HG03175 (cell line): ENCODE measurements around the gene UBR3.
"Not testable (repeated sequence)": the region's sequence is repeated elsewhere in the genome, so short reads cannot be mapped to it uniquely, and the experiment has no call there.

Experiments used
- ATAC-seq: cut with Tn5 transposase; IDR thresholded peaks from one replicate; pipeline ENCODE4 v1.9.1; 2021; ENCODE audit warnings: mild to moderate bottlenecking, moderate library complexity; ENCODE audit not compliant: unreplicated experiment

The UBR3 gene, protein sequence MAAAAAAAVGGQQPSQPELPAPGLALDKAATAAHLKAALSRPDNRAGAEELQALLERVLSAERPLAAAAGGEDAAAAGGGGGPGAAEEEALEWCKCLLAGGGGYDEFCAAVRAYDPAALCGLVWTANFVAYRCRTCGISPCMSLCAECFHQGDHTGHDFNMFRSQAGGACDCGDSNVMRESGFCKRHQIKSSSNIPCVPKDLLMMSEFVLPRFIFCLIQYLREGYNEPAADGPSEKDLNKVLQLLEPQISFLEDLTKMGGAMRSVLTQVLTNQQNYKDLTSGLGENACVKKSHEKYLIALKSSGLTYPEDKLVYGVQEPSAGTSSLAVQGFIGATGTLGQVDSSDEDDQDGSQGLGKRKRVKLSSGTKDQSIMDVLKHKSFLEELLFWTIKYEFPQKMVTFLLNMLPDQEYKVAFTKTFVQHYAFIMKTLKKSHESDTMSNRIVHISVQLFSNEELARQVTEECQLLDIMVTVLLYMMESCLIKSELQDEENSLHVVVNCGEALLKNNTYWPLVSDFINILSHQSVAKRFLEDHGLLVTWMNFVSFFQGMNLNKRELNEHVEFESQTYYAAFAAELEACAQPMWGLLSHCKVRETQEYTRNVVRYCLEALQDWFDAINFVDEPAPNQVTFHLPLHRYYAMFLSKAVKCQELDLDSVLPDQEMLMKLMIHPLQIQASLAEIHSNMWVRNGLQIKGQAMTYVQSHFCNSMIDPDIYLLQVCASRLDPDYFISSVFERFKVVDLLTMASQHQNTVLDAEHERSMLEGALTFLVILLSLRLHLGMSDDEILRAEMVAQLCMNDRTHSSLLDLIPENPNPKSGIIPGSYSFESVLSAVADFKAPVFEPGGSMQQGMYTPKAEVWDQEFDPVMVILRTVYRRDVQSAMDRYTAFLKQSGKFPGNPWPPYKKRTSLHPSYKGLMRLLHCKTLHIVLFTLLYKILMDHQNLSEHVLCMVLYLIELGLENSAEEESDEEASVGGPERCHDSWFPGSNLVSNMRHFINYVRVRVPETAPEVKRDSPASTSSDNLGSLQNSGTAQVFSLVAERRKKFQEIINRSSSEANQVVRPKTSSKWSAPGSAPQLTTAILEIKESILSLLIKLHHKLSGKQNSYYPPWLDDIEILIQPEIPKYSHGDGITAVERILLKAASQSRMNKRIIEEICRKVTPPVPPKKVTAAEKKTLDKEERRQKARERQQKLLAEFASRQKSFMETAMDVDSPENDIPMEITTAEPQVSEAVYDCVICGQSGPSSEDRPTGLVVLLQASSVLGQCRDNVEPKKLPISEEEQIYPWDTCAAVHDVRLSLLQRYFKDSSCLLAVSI (N-terminal part only)

DNA sequence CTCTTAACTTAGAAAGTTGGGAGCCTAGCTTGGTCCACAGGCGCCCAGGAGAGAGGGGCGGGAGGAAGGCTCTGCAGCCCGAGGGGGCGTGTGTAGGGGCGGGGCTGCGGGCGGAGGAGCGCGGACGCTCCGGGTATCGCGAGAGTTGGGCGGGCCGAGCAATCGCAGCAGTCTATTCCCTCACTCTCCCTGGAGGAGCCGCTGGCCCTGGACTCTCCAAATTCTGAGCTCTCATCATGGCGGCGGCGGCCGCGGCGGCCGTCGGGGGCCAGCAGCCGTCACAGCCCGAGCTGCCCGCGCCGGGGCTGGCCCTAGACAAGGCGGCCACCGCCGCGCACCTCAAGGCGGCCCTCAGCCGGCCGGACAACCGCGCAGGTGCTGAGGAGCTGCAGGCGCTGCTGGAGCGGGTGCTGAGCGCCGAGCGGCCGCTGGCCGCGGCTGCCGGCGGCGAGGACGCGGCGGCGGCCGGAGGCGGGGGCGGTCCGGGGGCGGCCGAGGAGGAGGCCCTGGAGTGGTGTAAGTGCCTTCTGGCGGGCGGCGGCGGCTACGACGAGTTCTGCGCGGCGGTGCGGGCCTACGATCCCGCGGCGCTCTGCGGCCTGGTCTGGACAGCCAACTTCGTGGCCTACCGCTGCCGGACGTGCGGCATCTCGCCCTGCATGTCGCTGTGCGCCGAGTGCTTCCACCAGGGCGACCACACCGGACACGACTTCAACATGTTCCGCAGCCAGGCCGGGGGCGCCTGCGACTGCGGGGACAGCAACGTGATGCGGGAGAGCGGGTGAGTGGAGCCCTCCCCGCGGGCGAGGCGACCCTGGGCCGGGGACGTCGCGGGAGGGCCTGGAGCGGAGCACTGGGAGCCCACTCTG is at the start of gene UBR3:
Gene UBR3 (plus strand): TSS at position 183 of the 869 bp plus-strand sequence. CDS start 54 bp downstream, at position 237.
- ATAC-seq: peak; percentile 83

- ATAC-seq: no peak
Measured at GRCh38 chr2:169778446-169778845, 48.8 kb upstream of the UBR3 start.

- no peak for ATAC-seq
Measured at GRCh38 chr2:169781249-169782013, 45.8 kb upstream of the UBR3 start.

DNA sequence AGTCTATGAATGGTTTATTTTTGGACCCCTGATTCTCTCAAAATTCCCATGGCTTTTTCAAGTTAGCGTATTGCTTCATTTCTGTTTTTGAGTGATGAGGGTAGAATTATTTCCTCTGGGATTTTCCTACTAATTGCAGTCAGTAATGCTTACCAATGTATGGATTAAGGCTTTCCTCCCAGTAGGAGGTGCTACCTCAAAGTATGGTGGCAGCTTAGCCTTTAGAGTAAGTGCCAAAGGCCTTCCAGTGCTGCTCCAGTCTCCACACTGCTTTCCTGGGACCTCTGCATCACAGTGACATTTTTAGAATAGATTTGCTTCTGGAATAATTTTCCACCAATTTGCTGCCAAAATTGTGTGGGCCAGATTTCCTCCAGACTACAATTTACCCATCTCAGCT is 44.7 kb upstream of the UBR3 start:
- ATAC-seq: no peak

DNA sequence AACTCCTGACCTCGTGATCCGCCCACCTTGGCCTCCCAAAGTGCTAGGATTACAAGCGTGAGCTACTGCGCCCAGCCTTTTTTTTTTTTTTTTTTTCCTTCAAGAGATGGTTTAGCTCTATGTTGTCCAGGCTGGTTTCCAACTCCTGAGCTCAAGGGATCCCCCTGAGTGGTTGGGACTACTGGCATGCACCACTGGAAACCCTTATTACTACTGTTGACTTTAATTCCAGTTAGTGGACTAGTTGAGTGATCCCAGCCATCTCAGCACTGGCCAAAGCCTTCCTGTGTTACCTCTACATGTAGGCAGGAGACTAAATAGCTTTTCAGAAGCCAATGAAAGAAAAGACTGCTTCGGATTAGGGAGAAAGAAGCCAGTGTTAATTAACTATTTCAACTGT is 36.7 kb upstream of the UBR3 start:
- no peak for ATAC-seq

- ATAC-seq: no peak
Measured at GRCh38 chr2:169795181-169795580, 32.1 kb upstream of the UBR3 start.

DNA sequence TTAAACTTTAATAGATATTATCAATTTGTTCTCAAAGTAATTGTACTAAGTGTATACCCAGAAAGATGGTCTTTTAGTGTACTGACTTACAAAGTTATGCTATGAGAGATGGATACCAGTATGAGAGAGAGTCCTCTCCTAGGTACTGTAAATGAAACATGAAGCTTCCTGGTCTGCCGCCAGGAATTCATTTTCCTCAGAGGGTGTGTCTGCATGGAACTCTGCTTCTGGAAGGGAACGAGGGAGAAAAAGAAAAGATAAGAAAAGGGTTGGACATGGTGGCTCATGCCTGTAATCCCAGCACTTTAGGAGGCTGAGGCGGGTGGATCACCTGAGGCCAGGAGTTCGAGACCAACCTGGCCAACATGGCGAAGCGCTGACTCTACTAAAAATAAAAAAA is 30.8 kb upstream of the UBR3 start:
- ATAC-seq: no peak

DNA sequence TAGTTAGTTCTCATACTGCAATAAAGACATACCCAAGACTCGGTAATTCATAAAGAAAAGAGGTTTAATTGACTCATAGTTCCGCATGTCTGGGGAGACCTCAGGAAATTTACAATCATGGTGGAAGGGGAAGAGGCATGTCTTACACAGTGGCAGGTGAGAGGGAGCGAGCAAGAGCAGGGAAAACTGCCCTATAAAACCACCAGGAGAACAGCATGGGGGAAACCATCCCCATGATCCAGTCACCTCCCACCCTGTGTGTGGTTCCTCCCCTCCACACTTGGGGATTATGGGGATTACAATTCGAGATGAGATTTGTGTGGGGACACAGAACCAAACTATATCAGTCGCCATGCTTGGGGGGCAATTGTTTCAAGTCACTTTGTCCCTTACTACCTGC is 29.7 kb upstream of the UBR3 start:
- no peak for ATAC-seq

DNA sequence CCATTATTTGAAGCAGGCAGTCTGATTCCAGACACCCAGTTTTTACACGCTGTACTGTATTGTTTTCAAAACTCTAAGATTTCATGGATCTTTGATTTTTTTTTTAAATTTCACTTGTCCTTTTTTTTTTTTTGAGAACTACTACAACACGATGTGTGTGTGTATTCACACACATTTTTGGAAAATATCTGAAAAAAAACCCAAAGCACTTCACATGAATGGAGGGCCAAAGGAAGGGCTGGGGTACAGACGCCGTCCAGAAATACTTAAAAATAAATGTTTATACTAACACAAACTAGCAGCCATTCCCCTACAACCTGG is 28.9 kb upstream of the UBR3 start:
- ATAC-seq: no peak

DNA sequence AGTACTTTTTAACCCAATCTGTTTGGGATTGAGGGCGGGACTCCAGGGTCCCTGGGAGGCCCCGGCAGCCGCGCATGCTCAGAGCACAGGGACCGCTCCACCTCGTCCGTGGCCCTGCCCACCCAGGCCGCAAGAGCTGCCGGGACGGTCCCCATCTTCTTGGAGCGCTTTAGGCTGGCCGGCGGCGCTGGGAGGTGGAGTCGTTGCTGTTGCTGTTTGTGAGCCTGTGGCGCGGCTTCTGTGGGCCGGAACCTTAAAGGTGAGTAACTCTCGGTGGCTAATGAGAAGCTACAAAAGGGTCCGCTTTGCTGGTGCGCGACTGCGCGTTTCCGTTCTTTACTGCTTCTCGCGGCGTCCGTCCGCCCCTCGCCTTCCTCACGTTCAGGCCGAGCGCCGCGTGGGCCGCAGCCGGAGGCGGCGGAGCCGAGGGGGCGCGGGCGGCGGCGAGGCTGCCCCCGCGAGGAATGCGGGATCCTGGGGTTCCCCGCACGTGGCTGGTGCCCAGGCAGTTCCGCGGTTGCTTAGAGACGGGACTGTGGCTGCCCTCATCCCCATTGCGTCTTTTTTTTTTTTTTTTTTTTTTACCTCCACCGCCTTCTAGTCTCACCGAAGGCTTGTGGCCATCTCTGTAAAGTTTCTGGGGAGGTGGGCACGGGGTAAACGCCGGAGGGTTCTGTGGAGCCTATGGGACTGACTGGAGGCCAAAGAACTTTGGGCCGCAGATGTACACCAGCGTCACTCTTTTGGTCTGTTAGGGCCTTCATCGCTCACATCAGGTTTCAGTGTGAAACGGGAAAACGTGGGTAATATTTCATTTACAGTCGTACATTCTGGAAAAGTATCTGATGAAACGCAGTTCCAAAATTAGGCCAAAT is 28.3 kb upstream of the UBR3 start, which contains the start of gene SSB:
Gene SSB (plus strand): TSS at position 154 of the 875 bp plus-strand sequence. CDS start 2,090 bp downstream, outside the sequence.
- ATAC-seq: peak; percentile 97

- no peak for ATAC-seq
Measured at GRCh38 chr2:169803480-169803879, 23.8 kb upstream of the UBR3 start.

- ATAC-seq: no peak
Measured at GRCh38 chr2:169806586-169806985, 20.7 kb upstream of the UBR3 start.

GRCh38 chr2:169808221-169808620 is 19.0 kb upstream of the UBR3 start:
- no peak for ATAC-seq

- no peak for ATAC-seq
Measured at GRCh38 chr2:169815849-169816248, 11.4 kb upstream of the UBR3 start.

DNA sequence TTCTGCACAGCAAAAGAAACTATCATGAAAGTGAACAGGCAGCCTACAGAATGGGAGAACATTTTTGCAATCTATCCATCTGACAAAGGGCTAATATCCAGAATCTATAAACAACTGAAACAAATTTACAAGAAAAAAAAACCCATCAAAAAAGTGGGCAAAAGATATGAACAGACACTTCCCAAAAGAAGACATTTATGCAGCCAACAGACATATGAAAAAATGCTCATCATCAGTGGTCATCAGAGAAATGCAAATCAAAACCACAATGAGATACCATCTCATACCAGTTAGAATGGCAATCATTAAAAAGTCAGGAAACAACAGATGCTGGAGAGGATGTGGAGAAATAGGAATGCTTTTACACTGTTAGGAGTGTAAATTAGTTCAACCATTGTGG is 10.3 kb upstream of the UBR3 start:
- ATAC-seq: not testable (repeated sequence)

- not testable (repeated sequence) for ATAC-seq
Measured at GRCh38 chr2:169817369-169817768, 9.9 kb upstream of the UBR3 start.

DNA sequence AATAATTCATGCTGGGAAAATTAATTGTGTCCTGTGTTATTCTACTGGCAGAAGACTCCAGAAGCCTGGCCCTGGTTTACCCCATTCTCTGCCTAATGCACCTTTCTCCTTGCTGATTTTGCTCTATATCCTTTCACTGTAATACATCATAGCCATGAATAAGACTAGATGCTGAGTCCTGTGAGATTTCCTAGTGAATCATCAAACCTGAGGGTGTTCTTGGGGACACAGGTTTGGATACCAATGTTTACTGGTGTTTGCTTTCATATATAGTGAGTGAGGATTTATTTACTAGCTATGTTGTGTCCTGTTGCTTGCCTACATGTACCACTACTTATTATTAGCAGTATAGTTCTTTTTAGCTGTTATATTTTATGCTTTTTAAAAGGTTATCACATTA is 9.0 kb upstream of the UBR3 start:
- ATAC-seq: no peak

GRCh38 chr2:169819106-169819505 is 8.1 kb upstream of the UBR3 start:
- ATAC-seq: no peak
